SHP77 (cell line): ENCODE data around the gene ABCA6.
"Not testable (repeated sequence)": the region's sequence is repeated elsewhere in the genome, so short reads cannot be mapped to it uniquely, and the experiment has no call there.

Experiments used
- DNase-seq, 2 experiments: peaks; one replicate each; lab custom pipeline; 2025; lab: John Stamatoyannopoulos, UW

ABCA6 gene

DNA sequence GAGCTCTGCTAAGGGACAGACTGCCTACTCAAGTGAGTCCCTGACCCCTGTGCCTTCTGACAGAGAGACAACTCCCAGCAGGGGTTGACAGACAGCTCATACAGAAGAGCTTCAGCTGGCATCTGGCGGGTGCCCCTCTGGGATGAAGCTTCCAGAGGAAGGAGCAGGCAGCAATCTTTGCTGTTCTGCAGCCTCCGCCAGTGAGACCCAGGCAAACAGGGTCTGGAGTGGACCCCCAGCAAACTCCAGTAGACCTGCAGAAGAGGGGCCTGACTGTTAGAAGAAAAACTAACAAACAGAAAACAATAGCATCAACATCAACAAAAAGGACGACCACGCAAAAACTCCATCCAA lies 70.5 kb downstream of the ABCA6 start:
- not testable (repeated sequence) for DNase-seq

DNA sequence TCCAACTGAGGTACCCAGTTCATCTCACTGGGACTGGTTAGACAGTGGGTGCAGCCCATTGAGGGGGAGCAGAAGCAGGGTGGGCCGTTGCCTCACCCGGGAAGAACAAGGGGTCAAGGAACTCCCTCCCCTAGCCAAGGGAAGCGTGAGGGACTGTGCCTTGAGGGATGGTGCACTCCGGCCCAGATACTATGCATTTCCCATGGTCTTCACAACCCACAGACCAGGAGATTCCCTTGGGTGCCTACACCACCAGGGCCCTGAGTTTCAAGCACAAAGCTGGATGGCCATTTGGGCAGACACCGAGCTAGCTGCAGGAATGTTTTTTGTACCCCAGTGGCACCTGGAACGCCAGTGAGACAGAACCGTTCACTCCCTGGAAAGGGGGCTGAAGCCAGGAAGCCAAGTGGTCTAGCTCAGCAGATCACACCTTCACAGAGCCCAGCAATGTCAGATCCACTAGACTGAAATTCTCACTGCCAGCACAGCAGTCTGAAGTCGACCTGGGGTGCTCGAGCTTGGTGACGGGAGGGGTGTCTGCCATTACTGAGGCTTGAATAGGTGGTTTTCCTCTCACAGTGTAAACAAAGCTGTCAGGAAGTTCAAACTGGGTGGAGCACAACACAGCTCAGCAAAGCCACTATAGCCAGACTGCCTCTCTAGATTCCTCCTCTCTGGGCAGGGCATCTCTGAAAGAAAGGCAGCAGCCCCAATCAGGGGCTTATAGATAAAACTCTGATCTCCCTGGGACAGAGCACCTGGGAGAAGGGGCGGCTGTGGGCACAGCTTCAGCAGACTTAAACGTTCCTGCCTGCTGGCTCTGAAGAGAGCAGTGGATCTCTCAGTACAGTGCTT lies 71.1 kb downstream of the ABCA6 start:
- DNase-seq = not testable (repeated sequence)

DNA sequence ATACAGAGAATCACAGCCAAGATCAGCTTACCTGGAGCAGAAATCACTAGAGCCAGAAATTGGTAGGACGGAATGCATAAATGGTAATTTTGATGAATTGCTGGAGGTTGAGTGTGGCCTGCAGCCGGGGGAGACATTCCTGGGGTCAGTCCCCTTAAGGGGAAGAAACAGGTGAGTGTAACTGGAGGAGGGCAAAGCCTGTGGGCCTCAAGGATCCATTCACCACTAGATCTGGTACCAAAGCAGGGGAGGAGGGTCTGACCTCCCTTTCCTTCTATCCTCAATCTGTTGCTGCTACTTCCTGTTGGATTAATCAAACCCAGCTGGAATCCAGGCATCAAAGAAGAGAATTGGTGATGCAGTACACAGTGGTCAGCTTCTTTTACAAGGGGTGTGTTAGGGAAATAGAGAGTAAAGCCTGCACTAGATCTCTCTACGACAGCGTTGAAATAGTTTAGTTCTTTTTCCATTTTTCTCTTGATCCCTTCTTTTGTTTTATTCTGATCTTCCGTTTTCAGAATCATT lies 72.4 kb downstream of the ABCA6 start:
- DNase-seq = no peak

DNA sequence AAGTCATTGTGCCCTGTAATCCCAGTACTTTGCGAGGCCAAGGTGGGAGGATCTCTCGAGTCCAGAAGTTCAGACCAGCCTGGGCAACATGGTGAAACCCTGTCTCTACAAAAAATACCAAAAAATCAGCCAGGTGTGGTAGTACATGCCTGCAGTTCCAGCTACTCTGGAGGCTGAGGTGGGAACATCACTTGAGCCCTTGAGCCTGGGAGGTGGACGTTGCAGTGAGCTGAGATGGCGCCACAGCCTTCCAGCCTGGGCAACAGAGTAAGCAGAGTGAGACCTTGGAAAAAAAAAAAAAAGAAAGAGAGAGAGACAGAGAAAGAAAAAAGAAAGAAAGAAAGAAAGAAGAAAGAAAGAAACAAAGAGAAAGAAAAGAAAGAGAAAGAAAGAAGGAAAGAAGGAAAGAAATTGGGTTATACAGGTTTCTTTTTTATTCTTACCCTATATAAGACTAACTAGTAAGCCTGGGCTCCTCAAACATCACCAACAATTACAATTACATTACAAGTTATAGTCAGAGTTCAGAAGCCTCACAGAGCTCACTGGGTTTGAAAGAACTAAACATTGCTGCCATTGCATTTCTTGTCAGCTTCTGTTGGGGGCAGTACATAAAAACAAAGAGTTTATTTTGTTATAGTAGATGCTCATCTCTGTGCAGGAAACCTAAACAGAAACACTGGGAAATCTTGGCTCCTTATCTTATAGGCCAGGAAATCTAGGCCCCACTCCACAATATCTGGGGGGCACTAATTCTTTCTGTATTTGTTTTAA lies 74.2 kb downstream of the ABCA6 start:
- no peak for DNase-seq

DNA sequence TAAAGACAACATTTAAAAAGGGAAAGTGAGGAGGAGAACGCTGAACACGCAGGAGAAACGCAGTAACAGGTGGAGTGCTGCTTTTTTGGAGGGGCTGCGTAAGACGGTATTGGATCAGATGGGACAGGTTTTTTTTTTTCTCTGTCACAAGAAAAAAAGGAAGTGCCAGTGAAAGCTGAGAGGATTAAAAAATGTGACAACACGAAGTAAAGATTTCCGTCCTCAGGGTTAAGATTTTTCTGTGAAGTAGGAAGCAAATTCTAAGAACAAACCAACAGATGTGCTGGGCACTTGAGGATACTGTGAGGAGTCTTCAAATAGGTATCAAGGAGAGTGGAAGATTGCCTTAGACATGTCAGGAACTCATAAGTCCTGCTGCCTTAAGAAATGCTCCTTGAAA lies 75.2 kb downstream of the ABCA6 start:
- DNase-seq = no peak

DNA sequence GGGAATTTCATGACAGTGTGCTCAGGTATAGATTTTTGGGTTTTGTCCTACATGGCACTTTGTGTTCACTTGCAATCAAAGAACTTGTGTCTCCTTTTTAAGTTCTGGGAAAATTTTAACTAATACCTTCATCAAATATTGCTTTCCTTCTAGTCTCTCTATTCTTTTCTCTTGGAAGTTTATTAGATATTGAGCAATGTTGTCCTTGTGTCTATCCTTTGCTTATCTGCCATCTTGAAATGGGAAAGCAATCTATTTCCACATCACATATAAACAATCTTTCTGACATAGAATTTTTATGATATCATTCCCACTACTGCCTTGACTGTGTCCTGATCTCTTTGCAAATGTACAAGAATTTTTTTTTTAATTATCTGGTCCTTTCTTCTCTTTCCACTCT lies 76.6 kb downstream of the ABCA6 start:
- no peak for DNase-seq

DNA sequence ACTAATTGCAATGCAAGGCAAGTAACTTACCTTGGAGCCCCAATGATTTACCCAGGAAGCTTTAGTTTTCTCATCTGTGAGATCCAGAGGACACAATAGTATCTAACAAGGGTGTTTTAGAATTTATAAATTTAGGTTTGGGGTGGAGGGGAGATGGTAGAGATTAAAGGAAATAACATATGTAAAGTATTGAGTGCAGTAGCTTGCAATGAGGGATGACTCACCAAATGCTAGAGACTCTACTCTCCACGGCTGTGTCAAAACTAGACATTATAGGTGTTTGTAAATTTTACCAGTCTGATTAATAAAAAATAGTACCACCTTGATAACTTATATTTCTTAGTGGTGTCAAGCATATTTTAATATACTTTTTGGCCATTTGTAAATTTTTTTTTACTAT lies 77.2 kb downstream of the ABCA6 start:
- DNase-seq = no peak

DNA sequence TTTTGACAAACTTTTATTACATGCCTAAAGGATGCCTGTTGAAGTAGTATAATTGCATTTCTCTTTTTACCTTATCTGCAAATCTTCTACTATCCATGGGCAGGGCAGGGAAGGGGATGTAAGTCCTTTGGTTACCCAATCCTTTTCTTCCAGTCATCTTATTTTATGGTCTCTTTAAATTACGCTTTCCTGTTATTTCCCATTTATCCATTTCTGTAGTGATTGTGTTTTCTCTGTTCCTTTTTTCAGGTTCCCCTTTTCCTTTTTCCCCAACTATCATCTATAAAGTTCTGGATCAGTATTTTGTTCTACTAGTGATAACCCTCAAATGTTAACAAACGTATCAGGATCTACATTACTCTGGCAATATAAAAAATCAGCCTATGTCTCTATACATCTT lies 77.7 kb downstream of the ABCA6 start:
- DNase-seq = no peak

DNA sequence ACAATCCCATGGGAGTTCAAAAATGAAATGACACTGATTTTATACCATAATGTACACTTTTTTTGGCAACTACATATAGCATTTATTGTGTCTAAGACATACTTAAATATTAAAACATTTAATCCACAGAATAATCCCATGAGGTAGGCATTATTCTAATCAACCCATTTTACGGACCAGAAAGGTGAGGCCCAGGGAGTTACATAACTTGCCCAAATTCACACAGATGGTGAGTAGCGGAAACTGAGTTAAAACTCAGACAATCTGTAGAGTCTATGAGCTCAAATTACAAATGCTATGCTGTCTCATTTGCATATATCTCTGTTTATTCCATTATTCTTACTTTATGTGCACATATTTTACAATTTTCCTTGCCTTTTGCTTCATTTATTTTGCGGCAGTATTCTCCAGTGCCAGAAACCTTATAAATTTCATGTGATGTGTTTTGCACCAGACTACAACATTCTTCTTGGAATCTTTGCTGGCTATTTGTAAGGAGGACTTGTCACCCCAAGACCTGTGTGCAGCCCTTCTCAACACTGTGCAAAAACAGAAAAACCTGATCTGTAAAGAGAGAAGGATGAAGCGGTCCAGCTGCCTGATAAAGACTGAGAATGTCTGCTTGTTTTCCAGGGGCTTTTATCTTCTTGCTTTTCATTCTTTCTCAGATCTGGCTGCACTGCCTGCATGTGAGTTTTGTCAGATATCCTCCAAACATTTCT lies 78.7 kb downstream of the ABCA6 start:
- no peak for DNase-seq

DNA sequence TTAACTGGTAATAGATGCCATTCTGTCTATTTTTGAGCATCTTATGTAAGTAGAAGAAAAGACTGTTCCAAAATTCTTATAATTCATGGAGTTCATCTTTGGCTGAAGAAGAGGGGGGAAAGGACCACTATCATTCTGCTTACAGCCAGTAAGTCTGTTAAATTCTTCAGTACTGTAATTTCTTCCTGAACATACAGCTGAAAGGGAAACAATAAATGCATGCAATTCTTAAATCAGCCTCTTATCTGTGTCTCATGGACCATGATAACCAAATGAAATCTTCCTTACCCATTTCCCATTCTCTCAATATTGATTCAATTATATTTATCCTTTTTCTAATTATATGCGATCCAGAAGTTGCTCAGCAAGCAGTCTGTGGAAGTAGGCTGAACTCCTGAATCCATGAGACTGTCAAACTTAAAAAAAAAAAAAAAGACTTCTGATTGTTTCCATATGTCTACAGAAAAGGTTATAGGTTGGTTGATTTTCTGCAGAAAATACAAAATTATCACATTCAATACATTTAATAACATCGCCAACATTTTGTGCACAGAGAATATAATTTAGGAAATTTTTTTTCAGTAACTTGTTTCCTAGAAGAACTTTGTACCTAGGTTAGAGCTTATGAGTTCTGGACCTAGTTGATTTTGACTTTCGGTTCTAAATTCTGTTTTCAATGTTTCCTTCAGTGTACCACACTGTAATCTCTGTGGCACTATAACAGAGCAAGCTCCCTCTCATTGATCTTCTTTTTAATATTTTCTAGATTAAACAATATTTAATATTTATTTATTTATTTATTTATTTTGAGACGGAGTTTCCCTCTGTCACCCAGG lies 79.8 kb downstream of the ABCA6 start:
- no peak for DNase-seq

DNA sequence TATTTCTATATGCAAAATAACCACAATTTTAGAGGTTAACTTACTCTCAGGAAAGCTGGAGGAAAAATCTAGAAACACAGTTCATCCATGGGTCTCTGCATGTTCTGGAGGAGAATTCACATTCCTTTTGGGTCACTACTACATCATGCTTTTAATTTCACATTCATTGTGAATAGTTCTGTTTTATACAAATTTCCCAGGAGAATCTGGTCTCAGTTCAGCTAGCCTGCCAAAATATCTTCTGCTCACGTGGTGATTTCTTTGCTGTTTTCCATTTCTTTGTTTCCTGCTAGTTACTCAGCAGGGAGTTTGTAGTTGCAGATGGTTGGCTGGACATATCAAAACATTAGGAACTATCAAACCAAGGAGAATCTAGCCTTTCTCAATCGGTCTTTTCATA lies 80.9 kb downstream of the ABCA6 start, which contains the start of gene ABCA9:
TSS of gene ABCA9 (minus strand) at position 106 of the 400 bp plus-strand sequence. CDS start 9,801 bp downstream, outside the sequence.
- DNase-seq = no peak

DNA sequence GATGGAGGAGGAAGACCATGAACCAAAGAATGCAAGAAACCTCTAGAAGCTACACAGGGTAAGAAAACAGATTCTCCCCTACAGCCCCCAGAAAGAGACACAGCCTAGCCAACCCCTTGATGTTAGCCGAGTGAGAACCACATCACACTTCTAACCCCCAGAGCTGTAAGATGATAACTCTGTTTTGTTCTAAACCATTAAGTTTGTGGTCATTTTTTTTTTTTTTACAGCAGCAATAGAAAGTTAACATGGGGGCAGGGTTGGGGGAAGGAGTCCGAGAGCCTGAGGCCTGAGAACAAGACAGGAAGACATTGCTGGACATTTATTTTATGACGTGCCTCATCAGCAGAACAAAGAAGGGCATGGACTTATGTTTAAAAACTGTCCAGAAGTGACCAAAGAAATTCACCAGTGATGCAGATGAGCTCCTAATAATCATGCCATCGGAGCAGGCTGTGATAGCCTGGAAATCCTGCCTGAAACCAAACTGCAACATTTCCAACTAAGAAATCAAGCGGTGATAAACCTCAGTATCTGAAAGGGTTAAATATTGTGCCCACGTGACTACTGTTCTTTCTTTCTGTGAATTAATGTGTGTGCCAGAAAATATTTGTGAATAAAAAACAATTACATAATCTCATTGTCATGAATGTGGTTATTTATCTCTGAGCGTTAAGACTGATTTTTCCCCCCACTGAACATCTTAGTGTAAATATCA lies 82.1 kb downstream of the ABCA6 start:
- DNase-seq = no peak

DNA sequence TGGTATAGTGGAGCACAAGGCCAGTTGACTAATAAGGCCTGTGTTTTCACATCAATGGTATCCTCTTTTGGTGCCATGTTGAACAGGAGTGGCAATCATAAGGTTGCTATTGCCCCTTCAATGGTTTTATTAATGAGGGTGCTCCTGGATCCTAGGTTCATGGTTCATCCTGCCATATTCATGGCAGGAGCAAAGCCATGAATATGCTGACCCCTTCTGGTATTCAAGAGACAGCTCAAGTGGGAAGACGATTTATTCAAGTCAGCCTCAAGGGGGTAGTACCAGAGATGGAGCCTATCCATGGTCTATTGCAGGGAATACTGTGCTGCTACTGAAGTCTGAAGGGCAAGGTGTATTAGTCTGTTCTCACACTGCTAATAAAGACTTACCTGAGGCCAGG lies 83.5 kb downstream of the ABCA6 start:
- DNase-seq = no peak

DNA sequence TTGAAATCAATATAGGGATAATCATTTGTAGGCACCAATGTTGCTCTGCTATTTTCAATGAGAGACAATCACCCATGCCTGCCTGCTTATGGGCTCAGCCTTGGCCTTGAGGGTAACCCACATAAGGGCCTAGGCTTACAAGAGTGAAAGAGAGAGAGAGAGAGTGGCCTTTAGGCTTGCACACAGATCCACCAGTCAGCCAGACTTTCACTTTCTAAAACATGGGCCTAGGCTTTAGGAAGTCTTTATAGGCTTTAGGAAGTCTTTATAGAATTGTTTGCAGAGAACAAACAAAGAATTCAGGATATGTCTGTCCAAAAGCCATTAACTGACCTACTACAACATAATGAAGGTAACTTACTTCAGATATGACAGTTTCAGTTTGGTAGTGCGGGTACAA lies 84.4 kb downstream of the ABCA6 start:
- no peak for DNase-seq

DNA sequence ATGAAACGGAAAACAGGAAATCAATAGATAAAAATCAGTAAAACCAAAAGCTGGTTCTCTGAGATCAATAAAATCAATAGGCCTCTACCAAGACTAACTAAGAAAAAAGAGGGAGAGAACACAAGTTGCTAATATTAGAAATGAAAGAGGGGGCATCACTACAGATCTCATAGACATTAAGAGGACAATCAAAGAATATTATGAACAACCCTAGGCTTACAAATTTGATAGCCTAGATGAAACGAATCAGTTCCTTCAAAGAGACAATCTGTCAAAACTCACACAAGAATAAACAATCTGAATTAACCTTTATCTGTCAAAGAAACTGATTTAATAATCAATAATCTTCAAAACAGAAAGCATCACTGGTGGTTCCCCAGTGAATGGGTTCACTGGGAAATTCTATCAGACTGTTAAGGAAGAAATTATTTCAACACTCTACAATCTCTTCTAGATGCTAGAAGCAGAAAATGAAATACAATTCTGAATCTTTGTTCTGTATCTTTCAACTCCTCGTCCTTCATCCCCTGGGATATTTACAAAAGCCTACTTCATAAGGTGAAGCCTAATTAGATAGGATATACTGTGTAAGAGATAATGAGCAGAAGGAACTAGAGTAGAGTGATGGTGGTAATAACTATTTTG lies 85.4 kb downstream of the ABCA6 start:
- no peak for DNase-seq

DNA sequence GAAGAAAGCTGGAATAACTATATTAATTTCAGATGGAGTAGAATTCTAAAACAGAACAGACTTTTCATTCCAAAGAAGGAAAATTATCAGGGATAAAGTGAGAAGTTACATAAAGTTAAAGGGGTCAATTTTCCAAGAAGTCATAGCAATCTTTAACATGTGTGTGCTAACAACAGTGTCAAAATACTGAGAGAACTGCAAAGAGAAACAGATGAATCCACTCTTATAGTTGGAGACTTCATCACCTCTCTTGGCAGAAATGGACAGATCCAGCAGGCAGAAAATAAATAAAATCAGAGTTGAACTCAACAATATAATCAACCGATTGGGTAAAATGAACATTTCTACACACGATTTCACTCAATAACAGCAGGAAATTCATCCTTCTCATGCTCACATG lies 86.4 kb downstream of the ABCA6 start:
- no peak for DNase-seq

DNA sequence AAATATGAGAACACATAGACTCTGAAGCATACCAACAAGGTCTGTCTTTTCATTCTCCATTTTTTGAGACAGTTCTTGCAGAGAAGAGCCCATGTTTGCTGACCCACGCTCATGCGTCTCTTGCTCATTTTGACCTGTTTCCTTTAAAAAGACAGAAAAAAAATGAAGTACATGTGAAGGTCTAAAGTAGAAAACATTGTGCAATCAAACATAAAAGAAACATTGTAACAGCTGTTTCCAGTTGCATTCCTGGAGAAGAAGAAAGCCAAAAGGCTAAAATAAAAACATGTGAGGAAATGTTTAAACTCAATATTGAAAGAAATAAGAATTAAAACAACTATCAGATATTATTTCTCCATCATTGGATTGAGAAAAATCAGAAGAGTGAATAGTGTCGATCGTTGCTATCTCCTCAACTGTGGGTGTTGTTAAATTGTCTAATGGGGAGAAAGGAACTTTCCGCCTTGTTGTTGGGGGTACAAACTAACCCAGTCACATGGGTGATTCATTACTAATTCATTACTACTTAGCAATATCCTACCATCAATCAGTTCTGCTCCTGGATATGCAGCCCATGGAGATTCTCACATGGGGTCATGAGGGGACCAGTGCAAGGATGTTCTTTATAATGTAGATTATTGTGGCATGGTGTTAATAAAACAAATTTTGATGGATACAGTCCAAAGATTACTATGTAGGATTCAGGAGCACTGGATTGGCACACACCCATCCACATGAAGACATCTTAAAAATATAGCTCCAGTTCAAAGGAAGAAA lies 90.5 kb downstream of the ABCA6 start:
- DNase-seq = no peak

DNA sequence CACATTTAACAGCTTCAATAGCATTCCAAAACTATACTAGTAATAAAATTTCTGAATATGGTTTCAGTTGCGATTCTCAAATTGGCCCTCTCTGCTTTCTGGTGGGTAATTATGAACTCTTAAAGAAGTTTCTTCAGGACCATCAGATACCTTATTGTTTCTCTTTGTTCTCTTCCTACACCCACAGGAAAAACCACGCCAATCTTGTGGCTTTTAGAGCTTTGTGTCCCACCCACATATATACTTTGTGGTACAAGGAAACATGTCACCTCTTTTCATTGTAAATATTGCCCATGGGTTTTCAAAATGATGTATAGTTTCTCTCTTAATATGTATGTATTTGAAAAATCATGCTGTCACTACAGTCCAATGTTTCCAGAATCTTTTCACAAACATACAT lies 93.1 kb downstream of the ABCA6 start:
- DNase-seq = no peak
